Measurements from ENCODE around the gene SLC22A4. TPM values are rescaled to one million over a fixed set of nuclear protein-coding genes. Genes with fewer than 3 reads are reported as not detected.

The SLC22A4 gene
- total RNA-seq, 1 experiment from 2014 or later = 0.72 TPM

DNA sequence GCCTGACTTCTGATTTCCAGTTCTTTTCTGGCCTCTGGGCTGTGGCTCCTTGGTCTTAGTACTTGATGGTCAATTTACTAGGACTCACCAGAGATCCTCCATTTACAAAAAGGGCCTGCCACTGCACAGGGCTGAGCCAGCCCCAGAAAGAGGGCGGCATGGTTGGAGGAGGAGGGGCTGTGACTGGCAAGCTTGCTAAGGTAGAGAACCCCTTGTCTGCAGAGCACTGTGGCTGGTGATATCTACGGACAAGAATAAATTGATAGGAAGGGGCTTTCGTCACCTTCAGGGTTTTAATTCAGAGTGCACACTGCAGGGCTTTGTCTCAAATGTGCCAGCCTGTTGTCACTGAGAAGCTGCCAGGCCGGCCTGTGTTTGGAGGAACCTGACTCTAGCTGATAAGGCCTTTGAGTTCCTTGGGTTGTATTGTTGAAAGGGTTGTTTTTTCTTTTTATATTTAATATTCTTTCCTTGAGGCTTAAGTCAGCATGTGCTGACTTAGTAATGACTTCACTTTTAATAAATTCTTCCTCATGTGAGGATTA is 90.4 kb downstream of the SLC22A4 start:
- no CpG with 5 or more reads among the region's 4 CpGs for WGBS (ENCODE audit: extremely low coverage, insufficient read length, low lambda C conversion rate)
- no peak overlapping the region for H4K8ac ChIP-seq (replicated peaks; ENCODE audit: insufficient read length, low read depth, low read length)
- no peak overlapping the region for H2BK20ac ChIP-seq (ENCODE audit: low read depth, low read length, poor library complexity, severe bottlenecking)
- Mint-ChIP-seq H3K27ac (no peak overlapping the region), H3K36me3 (ENCODE audit: insufficient read depth in 1 of 3, low read depth in 3 of 3) (no peaks in the 10 kb centered on the region), H3K27me3 (ENCODE audit: low read depth) (no peaks in the 10 kb centered on the region), H3K4me1 (peaks cover 8 to 11% of the 10 kb centered on the region in 2 experiments), H3K4me3 (no peak overlapping the region), H3K9me3 (no peaks in the 10 kb centered on the region)
- H2BK15ac ChIP-seq (ENCODE audit: low read depth, low read length) = no peak overlapping the region
- H2AK5ac ChIP-seq (ENCODE audit: insufficient read length, low read length) = no peak overlapping the region
- H4K5ac ChIP-seq (ENCODE audit: insufficient read length, low read depth, low read length) = no peak overlapping the region
- H3K23ac ChIP-seq (ENCODE audit: insufficient read length, low read depth, low read length) = no peak overlapping the region
- H3K27ac ChIP-seq (ENCODE audit: insufficient read length, low read depth, low read length) = no peak overlapping the region
- H2AFZ ChIP-seq (ENCODE audit: low read length) = no peak overlapping the region
- no peak overlapping the region for H4K91ac ChIP-seq (ENCODE audit: insufficient read length, low read depth, low read length)
- DNase-seq = no peak
- no peaks in the 10 kb centered on the region for H3K9me3 ChIP-seq (ENCODE audit: control insufficient read depth, low read depth, low read length)
- H3K9ac ChIP-seq (ENCODE audit: extremely low read depth, insufficient read length, low read length) = no peak overlapping the region
- H3K4me1 ChIP-seq (ENCODE audit: insufficient read depth, low read length) = no peaks in the 10 kb centered on the region
- H3K79me1 ChIP-seq (ENCODE audit: insufficient read depth, low read depth, low read length, poor library complexity, severe bottlenecking) = no peaks in the 10 kb centered on the region
- H3K79me2 ChIP-seq (ENCODE audit: insufficient read depth, low read length) = no peaks in the 10 kb centered on the region
- H2BK5ac ChIP-seq (ENCODE audit: insufficient read length, low read length) = no peak overlapping the region
- no peak overlapping the region for H3K18ac ChIP-seq (ENCODE audit: insufficient read length, low read depth, low read length)
- no peaks in the 10 kb centered on the region for H3K23me2 ChIP-seq (ENCODE audit: insufficient read length, low read depth, low read length, poor library complexity, severe bottlenecking)
- no peaks in the 10 kb centered on the region for H4K20me1 ChIP-seq (ENCODE audit: control insufficient read depth, insufficient read depth, insufficient read length)
- no peak overlapping the region for H3K4ac ChIP-seq (ENCODE audit: low read depth, low read length)
- H2BK12ac ChIP-seq (ENCODE audit: insufficient read length, low read depth, low read length) = no peak overlapping the region
- no peak overlapping the region for H3T11ph ChIP-seq (ENCODE audit: low read length)
- no peak overlapping the region for H2BK120ac ChIP-seq (ENCODE audit: low read depth, low read length, poor library complexity, severe bottlenecking)
- no peaks in the 10 kb centered on the region for H3K27me3 ChIP-seq (ENCODE audit: insufficient read depth, low read length)
- TF ChIP-seq, protein P1, sequence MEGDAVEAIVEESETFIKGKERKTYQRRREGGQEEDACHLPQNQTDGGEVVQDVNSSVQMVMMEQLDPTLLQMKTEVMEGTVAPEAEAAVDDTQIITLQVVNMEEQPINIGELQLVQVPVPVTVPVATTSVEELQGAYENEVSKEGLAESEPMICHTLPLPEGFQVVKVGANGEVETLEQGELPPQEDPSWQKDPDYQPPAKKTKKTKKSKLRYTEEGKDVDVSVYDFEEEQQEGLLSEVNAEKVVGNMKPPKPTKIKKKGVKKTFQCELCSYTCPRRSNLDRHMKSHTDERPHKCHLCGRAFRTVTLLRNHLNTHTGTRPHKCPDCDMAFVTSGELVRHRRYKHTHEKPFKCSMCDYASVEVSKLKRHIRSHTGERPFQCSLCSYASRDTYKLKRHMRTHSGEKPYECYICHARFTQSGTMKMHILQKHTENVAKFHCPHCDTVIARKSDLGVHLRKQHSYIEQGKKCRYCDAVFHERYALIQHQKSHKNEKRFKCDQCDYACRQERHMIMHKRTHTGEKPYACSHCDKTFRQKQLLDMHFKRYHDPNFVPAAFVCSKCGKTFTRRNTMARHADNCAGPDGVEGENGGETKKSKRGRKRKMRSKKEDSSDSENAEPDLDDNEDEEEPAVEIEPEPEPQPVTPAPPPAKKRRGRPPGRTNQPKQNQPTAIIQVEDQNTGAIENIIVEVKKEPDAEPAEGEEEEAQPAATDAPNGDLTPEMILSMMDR (conservative IDR thresholded peaks at IDR 0.05) = no peak
- H3K4me2 ChIP-seq (ENCODE audit: insufficient read depth, insufficient read length, low read length) = no peak overlapping the region
- H3K14ac ChIP-seq (ENCODE audit: insufficient read depth, low read length) = no peak overlapping the region
- no peak overlapping the region for H3K56ac ChIP-seq (ENCODE audit: insufficient read length, low read depth, low read length)

Measured in H9 (cell line).